ENCODE measurements around the gene SPIN1.

Gene SPIN1

DNA sequence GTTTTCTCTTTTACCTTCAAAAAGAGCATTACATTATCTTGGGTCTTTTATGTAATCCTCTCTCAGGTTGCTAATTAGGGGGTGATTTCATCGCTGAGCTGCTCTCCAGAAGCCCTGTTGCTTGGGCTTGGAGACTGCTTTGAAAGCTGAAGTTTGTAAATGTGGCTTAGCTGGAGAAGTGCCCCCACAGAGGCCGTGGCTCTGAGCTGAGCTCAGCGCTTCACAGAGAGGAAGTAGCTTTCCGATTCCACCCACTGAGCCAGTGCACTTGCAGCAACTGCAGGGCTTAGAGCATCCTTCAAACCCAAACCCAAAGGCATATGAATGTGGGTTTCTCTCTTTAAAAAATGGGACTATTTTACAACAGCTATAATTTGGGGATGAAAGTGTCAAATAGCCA, 133.1 kb downstream of the SPIN1 start:
- H2AFZ ChIP-seq (ENCODE audit: low read length, unreplicated experiment): no peak overlapping the region
- no peaks in the 10 kb centered on the region for H3K36me3 ChIP-seq (ENCODE audit: insufficient read depth, low read length)
- no peak overlapping the region for H3K27ac ChIP-seq (ENCODE audit: low read depth, low read length)
- H3K4me1 ChIP-seq (ENCODE audit: control insufficient read depth, insufficient read depth, low read length, unreplicated experiment): peaks cover 10% of the 10 kb centered on the region
- H3K79me2 ChIP-seq (ENCODE audit: control insufficient read depth, insufficient read depth, low read length, unreplicated experiment): no peaks in the 10 kb centered on the region
- H3K27me3 ChIP-seq (ENCODE audit: insufficient read depth, low read length): no peaks in the 10 kb centered on the region
- no peak overlapping the region for H3K4me3 ChIP-seq (ENCODE audit: low read depth, low read length)

DNA sequence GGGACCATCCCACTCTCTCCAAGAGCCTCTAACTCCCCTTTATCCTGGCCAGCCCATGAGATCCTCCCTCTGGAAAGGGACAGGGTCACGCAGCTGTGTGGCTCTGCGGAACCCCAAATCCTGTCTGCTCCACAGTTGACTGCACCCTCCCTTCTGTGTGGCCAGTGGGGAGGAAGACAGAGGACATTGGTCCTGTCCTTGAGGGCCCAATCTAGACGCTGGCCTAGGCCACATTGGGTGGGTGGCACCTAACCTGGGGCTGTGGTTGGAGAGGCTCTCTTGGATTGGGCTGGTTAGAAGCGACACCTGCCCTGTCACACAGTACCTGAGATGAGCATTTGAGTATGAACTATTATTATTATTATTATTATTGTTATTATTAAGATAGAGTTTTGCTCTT, 134.1 kb downstream of the SPIN1 start:
- Histone ChIP-seq H3K27me3 (ENCODE audit: insufficient read depth, low read length) (no peaks in the 10 kb centered on the region), H3K36me3 (ENCODE audit: insufficient read depth, low read length) (no peaks in the 10 kb centered on the region), H3K27ac (ENCODE audit: low read depth, low read length) (no peak overlapping the region), H2AFZ (ENCODE audit: low read length, unreplicated experiment) (no peak overlapping the region), H3K79me2 (ENCODE audit: control insufficient read depth, insufficient read depth, low read length, unreplicated experiment) (no peaks in the 10 kb centered on the region), H3K4me1 (ENCODE audit: control insufficient read depth, insufficient read depth, low read length, unreplicated experiment) (peaks cover 10% of the 10 kb centered on the region), H3K4me3 (ENCODE audit: low read depth, low read length) (no peak overlapping the region)

- H3K79me2 ChIP-seq (ENCODE audit: control insufficient read depth, insufficient read depth, low read length, unreplicated experiment): no peaks in the 10 kb centered on the region
- 0 out of 2 replicates have a peak, but pooled peaks cover 4% of the 10 kb centered on the region for H3K36me3 ChIP-seq (ENCODE audit: insufficient read depth, low read length)
- H2AFZ ChIP-seq (ENCODE audit: low read length, unreplicated experiment): no peak overlapping the region
- peaks cover 10% of the 10 kb centered on the region for H3K4me1 ChIP-seq (ENCODE audit: control insufficient read depth, insufficient read depth, low read length, unreplicated experiment)
- peak overlapping the region; percentile 58 for H3K27ac ChIP-seq (ENCODE audit: low read depth, low read length)
- H3K27me3 ChIP-seq (ENCODE audit: insufficient read depth, low read length): no peaks in the 10 kb centered on the region
- H3K4me3 ChIP-seq (ENCODE audit: low read depth, low read length): no peak overlapping the region
These were observed 134.8 kb downstream of the SPIN1 start for GRCh38 chr9:88523056-88523455.

DNA sequence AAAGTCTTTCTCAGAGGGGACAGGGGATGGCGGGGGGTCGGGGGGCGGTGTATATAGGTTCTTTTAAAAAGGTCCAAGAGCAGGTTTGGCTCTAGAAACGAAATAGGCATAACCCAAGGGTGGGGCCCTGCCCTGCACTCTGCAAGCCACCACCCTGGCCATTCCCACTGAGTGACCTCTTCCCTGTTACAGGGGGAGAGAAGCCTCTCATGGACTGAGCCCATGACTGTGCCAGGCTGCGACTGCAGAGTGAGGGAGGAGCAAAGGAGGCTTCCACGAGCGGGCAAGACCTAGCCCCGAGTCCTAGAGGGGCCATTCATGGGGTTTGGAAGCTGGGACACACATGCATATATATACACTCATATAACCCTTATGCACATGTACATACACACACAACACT, 136.7 kb downstream of the SPIN1 start:
- peaks cover 26% of the 10 kb centered on the region for H3K4me1 ChIP-seq (ENCODE audit: control insufficient read depth, insufficient read depth, low read length, unreplicated experiment)

DNA sequence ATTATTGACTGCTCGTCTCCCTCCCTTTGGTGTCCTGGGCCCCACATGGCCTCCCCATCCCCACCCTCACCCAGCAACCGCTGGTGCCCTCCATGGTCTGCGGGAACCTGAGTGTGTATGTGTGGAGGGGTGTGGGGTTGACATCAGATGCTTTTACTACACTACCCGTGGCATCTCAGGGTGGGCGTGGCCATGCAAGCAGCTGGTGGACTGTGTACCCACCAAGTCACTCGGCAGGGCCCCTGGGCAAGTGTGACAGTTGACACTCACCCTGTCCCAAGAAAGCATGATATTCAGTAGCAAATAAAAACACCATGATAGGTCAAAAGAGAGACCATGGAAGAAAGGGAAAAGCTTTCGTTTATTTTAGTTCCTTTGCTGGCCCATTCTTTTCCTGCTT, 139.4 kb downstream of the SPIN1 start:
- H3K27ac ChIP-seq (ENCODE audit: low read depth, low read length): no peak overlapping the region
- H3K79me2 ChIP-seq (ENCODE audit: control insufficient read depth, insufficient read depth, low read length, unreplicated experiment): peaks cover 12% of the 10 kb centered on the region
- 0 out of 2 replicates have a peak, but pooled peaks cover 4% of the 10 kb centered on the region for H3K36me3 ChIP-seq (ENCODE audit: insufficient read depth, low read length)
- H3K4me1 ChIP-seq (ENCODE audit: control insufficient read depth, insufficient read depth, low read length, unreplicated experiment): peaks cover 44% of the 10 kb centered on the region
- no peaks in the 10 kb centered on the region for H3K27me3 ChIP-seq (ENCODE audit: insufficient read depth, low read length)
- H2AFZ ChIP-seq (ENCODE audit: low read length, unreplicated experiment): no peak overlapping the region
- H3K4me3 ChIP-seq (ENCODE audit: low read depth, low read length): no peak overlapping the region

More for the DNA sequence above, 136.7 kb downstream of the SPIN1 start:
- H3K4me3 ChIP-seq (ENCODE audit: low read depth, low read length): no peak overlapping the region
- H3K27me3 ChIP-seq (ENCODE audit: insufficient read depth, low read length): no peaks in the 10 kb centered on the region
- H3K79me2 ChIP-seq (ENCODE audit: control insufficient read depth, insufficient read depth, low read length, unreplicated experiment): no peaks in the 10 kb centered on the region
- H2AFZ ChIP-seq (ENCODE audit: low read length, unreplicated experiment): no peak overlapping the region
- 0 out of 2 replicates have a peak, but pooled peaks cover 4% of the 10 kb centered on the region for H3K36me3 ChIP-seq (ENCODE audit: insufficient read depth, low read length)
- H3K27ac ChIP-seq (ENCODE audit: low read depth, low read length): no peak overlapping the region

Data from ACC112 (cell line).